ENCODE data around the gene CDKL2.

CDKL2 gene

DNA sequence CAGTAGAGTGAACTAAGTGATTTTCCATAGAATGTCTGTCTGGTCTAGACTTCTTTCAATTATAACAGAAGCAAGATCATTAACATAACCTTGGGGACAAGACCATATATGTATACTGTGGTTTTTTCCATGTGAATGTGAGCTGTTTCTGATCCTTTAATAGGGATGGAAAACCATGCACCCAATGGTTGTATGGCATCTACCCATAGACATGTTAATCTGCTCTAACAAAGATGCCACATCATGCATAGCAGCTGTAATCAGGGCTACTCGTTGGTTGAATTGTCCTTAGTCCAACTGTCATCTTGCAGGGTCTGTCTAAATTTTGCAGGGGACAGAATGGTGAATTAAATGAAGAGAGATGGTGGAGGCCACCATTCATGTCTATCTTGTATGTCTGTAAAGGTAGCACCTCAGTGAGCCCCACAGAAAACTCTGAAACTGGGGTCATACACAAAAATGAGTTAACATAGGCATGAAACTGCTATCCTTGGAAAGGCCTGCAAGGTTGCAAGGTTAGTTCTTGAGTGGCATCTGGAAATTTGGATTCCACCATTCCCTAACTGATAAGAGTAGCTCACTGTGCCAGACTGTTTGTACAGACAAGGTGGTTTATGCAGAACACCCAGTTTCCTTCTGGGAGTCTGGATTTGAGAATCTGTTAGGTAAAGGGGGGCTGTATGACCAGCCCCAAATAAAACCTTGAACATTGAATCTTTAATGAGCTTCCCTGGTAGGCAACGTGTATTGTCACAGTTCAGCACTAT lies 99.6 kb downstream of the CDKL2 start:
- no peak overlapping the region for H3K4me3 ChIP-seq (ENCODE audit: low read depth, low read length)
- TF ChIP-seq, protein P1, sequence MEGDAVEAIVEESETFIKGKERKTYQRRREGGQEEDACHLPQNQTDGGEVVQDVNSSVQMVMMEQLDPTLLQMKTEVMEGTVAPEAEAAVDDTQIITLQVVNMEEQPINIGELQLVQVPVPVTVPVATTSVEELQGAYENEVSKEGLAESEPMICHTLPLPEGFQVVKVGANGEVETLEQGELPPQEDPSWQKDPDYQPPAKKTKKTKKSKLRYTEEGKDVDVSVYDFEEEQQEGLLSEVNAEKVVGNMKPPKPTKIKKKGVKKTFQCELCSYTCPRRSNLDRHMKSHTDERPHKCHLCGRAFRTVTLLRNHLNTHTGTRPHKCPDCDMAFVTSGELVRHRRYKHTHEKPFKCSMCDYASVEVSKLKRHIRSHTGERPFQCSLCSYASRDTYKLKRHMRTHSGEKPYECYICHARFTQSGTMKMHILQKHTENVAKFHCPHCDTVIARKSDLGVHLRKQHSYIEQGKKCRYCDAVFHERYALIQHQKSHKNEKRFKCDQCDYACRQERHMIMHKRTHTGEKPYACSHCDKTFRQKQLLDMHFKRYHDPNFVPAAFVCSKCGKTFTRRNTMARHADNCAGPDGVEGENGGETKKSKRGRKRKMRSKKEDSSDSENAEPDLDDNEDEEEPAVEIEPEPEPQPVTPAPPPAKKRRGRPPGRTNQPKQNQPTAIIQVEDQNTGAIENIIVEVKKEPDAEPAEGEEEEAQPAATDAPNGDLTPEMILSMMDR (IDR thresholded peaks at IDR 0.05; ENCODE audit: low read depth, low read length) = no peak
- in situ Hi-C loops (cut with HindIII; ENCODE audit: low sequenced_read_pairs) = no loop called here
- DNase-seq (ENCODE audit: low read depth, low spot score) = no peak

Data from astrocyte of the spinal cord (primary cell).